GM10266 (cell line): ENCODE results near the gene PPM1L.

Experiments
- DNase-seq: peaks from one replicate; pipeline ENCODE4 v3.0.0; 2012; ENCODE audit errors: extremely low spot score
- CTCF ChIP-seq: IDR thresholded peaks from 2 replicates; pipeline ENCODE4 v1.5.1; 2012; ENCODE audit warnings: mild to moderate bottlenecking, low read depth; ENCODE audit not compliant: control insufficient read depth, insufficient read depth; ENCODE audit errors: missing control alignments

The PPM1L gene

GRCh38 chr3:160828880-160829279 lies 72.8 kb downstream of the PPM1L start:
- no peak for DNase-seq
- no peak for TF ChIP-seq CTCF

GRCh38 chr3:160829486-160830009 lies 73.5 kb downstream of the PPM1L start:
- TF ChIP-seq CTCF, result no peak
- no peak for DNase-seq

- no peak for TF ChIP-seq CTCF
- no peak for DNase-seq
Observed at GRCh38 chr3:160830796-160831195, 74.8 kb downstream of the PPM1L start.

GRCh38 chr3:160831401-160831800 lies 75.4 kb downstream of the PPM1L start:
- no peak for DNase-seq
- TF ChIP-seq CTCF, result no peak

- TF ChIP-seq CTCF, result no peak
- DNase-seq, result no peak
Observed at GRCh38 chr3:160837394-160837980, 81.5 kb downstream of the PPM1L start.

GRCh38 chr3:160840590-160840989 lies 84.6 kb downstream of the PPM1L start:
- DNase-seq, result no peak
- no peak for TF ChIP-seq CTCF

- TF ChIP-seq CTCF, result peak; percentile 5
- DNase-seq, result no peak
Observed at GRCh38 chr3:160841455-160841854, 85.4 kb downstream of the PPM1L start.
